ENCODE data around the gene TREX2.

Gene TREX2

GRCh38 chrX:153487590-153488071 lies 41.8 kb upstream of the TREX2 start:
- no peaks in the 10 kb centered on the region for H3K79me1 ChIP-seq (ENCODE audit: low read length)
- H3K4me1 ChIP-seq (ENCODE audit: control insufficient read depth, low read depth, low read length) = no peaks in the 10 kb centered on the region
- no peak overlapping the region for H4K8ac ChIP-seq (ENCODE audit: low read depth, low read length)
- no peak overlapping the region for H3K23ac ChIP-seq (ENCODE audit: low read length)
- no peak overlapping the region for H2BK120ac ChIP-seq (ENCODE audit: low read depth, low read length)
- no peak overlapping the region for H2BK5ac ChIP-seq (ENCODE audit: low read length)
- no peak overlapping the region for H3K4ac ChIP-seq (ENCODE audit: low read depth, low read length)
- no peak overlapping the region for H3K9ac ChIP-seq (ENCODE audit: low read length)
- H3K27ac ChIP-seq (ENCODE audit: low read depth, low read length) = no peak overlapping the region
- H3K18ac ChIP-seq (ENCODE audit: low read length) = no peak overlapping the region
- H3K56ac ChIP-seq (ENCODE audit: low read length) = no peak overlapping the region
- H3K4me3 ChIP-seq (ENCODE audit: low read length) = no peak overlapping the region
- no peak overlapping the region for H4K5ac ChIP-seq (ENCODE audit: low read length)
- no peak overlapping the region for H2AK5ac ChIP-seq (ENCODE audit: low read length)
- H3K79me2 ChIP-seq (ENCODE audit: control insufficient read depth, insufficient read depth, low read length) = no peaks in the 10 kb centered on the region
- no peak for DNase-seq
- H3K36me3 ChIP-seq (ENCODE audit: control insufficient read depth, insufficient read depth, low read length) = no peaks in the 10 kb centered on the region
- H3K4me2 ChIP-seq (ENCODE audit: low read length) = no peak overlapping the region
- WGBS (ENCODE audit: extremely low coverage, insufficient coverage, low lambda C conversion rate) = no CpG with 5 or more reads among the region's 11 CpGs
- no peaks in the 10 kb centered on the region for H3K27me3 ChIP-seq (ENCODE audit: insufficient read depth, low read length, poor library complexity)
- no peak overlapping the region for H2BK15ac ChIP-seq (replicated peaks; ENCODE audit: low read depth)

DNA sequence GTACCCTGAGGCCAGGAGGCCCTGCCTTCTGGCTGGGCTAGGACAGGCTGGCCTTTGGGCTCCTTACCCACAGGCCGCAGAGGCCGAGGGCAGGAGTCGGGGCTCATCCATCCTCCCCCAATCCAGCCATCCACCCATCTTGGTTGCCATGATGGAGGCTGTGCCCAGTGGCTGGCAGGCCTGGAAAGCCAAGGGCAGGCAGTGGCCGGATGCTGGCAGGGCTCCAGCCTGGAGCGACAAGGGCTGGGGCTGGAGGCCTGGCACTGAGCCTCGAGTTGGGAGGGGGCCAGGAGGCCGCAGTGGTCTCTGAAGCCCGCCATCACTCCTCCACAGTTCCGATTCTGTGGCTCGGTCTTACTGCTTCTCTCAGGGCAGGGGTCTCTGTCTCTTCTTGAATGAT lies 40.3 kb upstream of the TREX2 start:
- DNase-seq = no peak
- Histone ChIP-seq H3K27me3 (ENCODE audit: insufficient read depth, low read length, poor library complexity) (no peaks in the 10 kb centered on the region), H3K56ac (ENCODE audit: low read length) (no peak overlapping the region), H3K27ac (ENCODE audit: low read depth, low read length) (no peak overlapping the region), H3K36me3 (ENCODE audit: control insufficient read depth, insufficient read depth, low read length) (no peaks in the 10 kb centered on the region), H2BK120ac (ENCODE audit: low read depth, low read length) (no peak overlapping the region), H4K8ac (ENCODE audit: low read depth, low read length) (no peak overlapping the region), H3K4ac (ENCODE audit: low read depth, low read length) (no peak overlapping the region), H3K18ac (ENCODE audit: low read length) (no peak overlapping the region), H4K5ac (ENCODE audit: low read length) (no peak overlapping the region), H2AK5ac (ENCODE audit: low read length) (no peak overlapping the region), H3K4me1 (ENCODE audit: control insufficient read depth, low read depth, low read length) (no peaks in the 10 kb centered on the region), H3K4me2 (ENCODE audit: low read length) (no peak overlapping the region), H3K23ac (ENCODE audit: low read length) (no peak overlapping the region), H3K4me3 (ENCODE audit: low read length) (no peak overlapping the region), H3K79me2 (ENCODE audit: control insufficient read depth, insufficient read depth, low read length) (no peaks in the 10 kb centered on the region), H3K79me1 (ENCODE audit: low read length) (no peaks in the 10 kb centered on the region), H3K9ac (ENCODE audit: low read length) (no peak overlapping the region), H2BK5ac (ENCODE audit: low read length) (no peak overlapping the region), H2BK15ac (replicated peaks; ENCODE audit: low read depth) (no peak overlapping the region)
- no CpG with 5 or more reads among the region's 10 CpGs for WGBS (ENCODE audit: extremely low coverage, insufficient coverage, low lambda C conversion rate)

DNA sequence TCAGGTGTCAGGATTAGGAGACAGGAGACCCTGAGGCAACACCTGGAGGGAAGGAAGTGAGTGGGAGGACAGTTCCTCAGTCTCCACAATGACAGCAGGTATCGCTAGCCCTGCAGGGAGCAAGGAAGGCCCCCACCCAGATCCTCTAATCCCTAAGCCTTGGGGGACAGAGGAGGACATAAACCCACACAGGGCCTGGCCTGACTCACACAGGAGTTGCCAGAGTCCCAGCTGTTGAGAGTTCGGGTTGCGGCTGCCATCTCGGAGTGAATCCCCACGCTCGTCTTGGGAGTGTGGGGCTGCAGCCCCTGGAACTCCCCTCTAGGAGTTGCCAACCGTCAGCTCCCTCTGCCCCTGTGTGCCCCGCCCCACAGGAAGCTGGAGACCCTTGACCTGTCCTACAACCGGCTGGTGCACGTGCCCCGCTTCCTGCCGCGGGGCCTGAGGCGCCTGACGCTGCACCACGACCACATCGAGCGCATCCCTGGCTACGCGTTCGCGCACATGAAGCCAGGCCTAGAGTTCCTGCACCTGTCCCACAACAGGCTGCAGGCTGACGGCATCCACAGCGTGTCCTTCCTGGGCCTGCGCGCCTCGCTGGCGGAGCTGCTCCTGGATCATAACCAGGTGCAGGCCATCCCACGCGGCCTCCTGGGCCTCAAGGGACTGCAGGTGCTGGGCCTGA lies 39.7 kb upstream of the TREX2 start:
- Histone ChIP-seq H4K8ac (ENCODE audit: low read depth, low read length) (no peak overlapping the region), H3K36me3 (ENCODE audit: control insufficient read depth, insufficient read depth, low read length) (no peaks in the 10 kb centered on the region), H3K4ac (ENCODE audit: low read depth, low read length) (no peak overlapping the region), H2BK5ac (ENCODE audit: low read length) (no peak overlapping the region), H3K79me2 (ENCODE audit: control insufficient read depth, insufficient read depth, low read length) (no peaks in the 10 kb centered on the region), H4K5ac (ENCODE audit: low read length) (no peak overlapping the region), H3K79me1 (ENCODE audit: low read length) (no peaks in the 10 kb centered on the region), H3K23ac (ENCODE audit: low read length) (no peak overlapping the region), H3K27me3 (ENCODE audit: insufficient read depth, low read length, poor library complexity) (no peaks in the 10 kb centered on the region), H3K4me2 (ENCODE audit: low read length) (no peak overlapping the region), H3K9ac (ENCODE audit: low read length) (no peak overlapping the region), H2AK5ac (ENCODE audit: low read length) (no peak overlapping the region), H2BK15ac (replicated peaks; ENCODE audit: low read depth) (no peak overlapping the region), H3K18ac (ENCODE audit: low read length) (no peak overlapping the region), H3K56ac (ENCODE audit: low read length) (no peak overlapping the region), H3K27ac (ENCODE audit: low read depth, low read length) (no peak overlapping the region), H3K4me3 (ENCODE audit: low read length) (no peak overlapping the region), H3K4me1 (ENCODE audit: control insufficient read depth, low read depth, low read length) (no peaks in the 10 kb centered on the region), H2BK120ac (ENCODE audit: low read depth, low read length) (no peak overlapping the region)
- WGBS (ENCODE audit: extremely low coverage, insufficient coverage, low lambda C conversion rate) = no CpG with 5 or more reads among the region's 30 CpGs
- no peak for DNase-seq

DNA sequence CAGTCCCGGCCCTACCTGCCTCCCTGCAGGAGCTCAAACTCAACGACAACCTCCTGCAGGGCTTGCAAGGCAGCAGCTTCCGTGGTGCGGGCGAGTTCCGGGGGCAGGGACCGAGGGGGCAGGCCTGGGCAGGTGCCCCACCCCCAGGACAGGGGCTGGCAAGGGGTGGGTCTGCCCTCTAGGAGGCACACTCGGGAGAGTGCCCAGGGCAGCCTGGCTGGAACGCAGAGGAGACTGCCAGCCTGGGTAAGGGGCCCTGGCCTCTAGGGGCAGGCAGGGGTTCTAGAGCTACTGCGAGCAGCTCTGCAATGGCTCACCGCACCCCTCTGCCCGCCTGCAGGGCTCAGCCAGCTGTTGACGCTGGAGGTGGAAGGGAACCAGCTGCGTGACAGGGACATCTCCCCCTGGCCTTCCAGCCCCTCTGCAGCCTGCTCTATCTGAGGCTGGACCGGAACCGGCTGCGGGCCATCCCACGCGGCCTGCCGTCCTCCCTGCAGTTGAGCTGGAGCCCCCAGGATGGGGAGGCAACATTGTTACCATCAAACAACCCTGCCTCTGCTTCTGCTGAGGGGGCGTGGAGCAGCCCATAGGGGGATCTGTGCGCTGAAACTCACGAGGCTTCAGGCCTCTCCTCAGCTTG lies 36.6 kb upstream of the TREX2 start:
- H3K79me1 ChIP-seq (ENCODE audit: low read length) = no peaks in the 10 kb centered on the region
- H4K8ac ChIP-seq (ENCODE audit: low read depth, low read length) = no peak overlapping the region
- H3K79me2 ChIP-seq (ENCODE audit: control insufficient read depth, insufficient read depth, low read length) = no peaks in the 10 kb centered on the region
- no peak overlapping the region for H3K23ac ChIP-seq (ENCODE audit: low read length)
- no peaks in the 10 kb centered on the region for H3K27me3 ChIP-seq (ENCODE audit: insufficient read depth, low read length, poor library complexity)
- H3K4me1 ChIP-seq (ENCODE audit: control insufficient read depth, low read depth, low read length) = no peaks in the 10 kb centered on the region
- no peak overlapping the region for H3K18ac ChIP-seq (ENCODE audit: low read length)
- H3K36me3 ChIP-seq (ENCODE audit: control insufficient read depth, insufficient read depth, low read length) = no peaks in the 10 kb centered on the region
- DNase-seq = no peak
- H3K4me3 ChIP-seq (ENCODE audit: low read length) = no peak overlapping the region
- no peak overlapping the region for H3K4ac ChIP-seq (ENCODE audit: low read depth, low read length)
- no peak overlapping the region for H3K56ac ChIP-seq (ENCODE audit: low read length)
- H3K27ac ChIP-seq (ENCODE audit: low read depth, low read length) = no peak overlapping the region
- no peak overlapping the region for H3K9ac ChIP-seq (ENCODE audit: low read length)
- no peak overlapping the region for H4K5ac ChIP-seq (ENCODE audit: low read length)
- no peak overlapping the region for H2BK120ac ChIP-seq (ENCODE audit: low read depth, low read length)
- H2AK5ac ChIP-seq (ENCODE audit: low read length) = no peak overlapping the region
- WGBS (ENCODE audit: extremely low coverage, insufficient coverage, low lambda C conversion rate) = no CpG with 5 or more reads among the region's 23 CpGs
- H3K4me2 ChIP-seq (ENCODE audit: low read length) = no peak overlapping the region
- H2BK15ac ChIP-seq (replicated peaks; ENCODE audit: low read depth) = no peak overlapping the region
- no peak overlapping the region for H2BK5ac ChIP-seq (ENCODE audit: low read length)

GRCh38 chrX:153481043-153481442 lies 35.2 kb upstream of the TREX2 start:
- Histone ChIP-seq H4K5ac (ENCODE audit: low read length) (no peak overlapping the region), H3K79me2 (ENCODE audit: control insufficient read depth, insufficient read depth, low read length) (no peaks in the 10 kb centered on the region), H3K27ac (ENCODE audit: low read depth, low read length) (no peak overlapping the region), H3K79me1 (ENCODE audit: low read length) (no peaks in the 10 kb centered on the region), H3K36me3 (ENCODE audit: control insufficient read depth, insufficient read depth, low read length) (no peaks in the 10 kb centered on the region), H2BK15ac (replicated peaks; ENCODE audit: low read depth) (no peak overlapping the region), H2BK5ac (ENCODE audit: low read length) (no peak overlapping the region), H2BK120ac (ENCODE audit: low read depth, low read length) (no peak overlapping the region), H3K56ac (ENCODE audit: low read length) (no peak overlapping the region), H3K4me2 (ENCODE audit: low read length) (no peak overlapping the region), H3K27me3 (ENCODE audit: insufficient read depth, low read length, poor library complexity) (no peaks in the 10 kb centered on the region), H3K18ac (ENCODE audit: low read length) (no peak overlapping the region), H3K4me3 (ENCODE audit: low read length) (no peak overlapping the region), H3K4ac (ENCODE audit: low read depth, low read length) (no peak overlapping the region), H2AK5ac (ENCODE audit: low read length) (no peak overlapping the region), H3K4me1 (ENCODE audit: control insufficient read depth, low read depth, low read length) (peaks cover 2% of the 10 kb centered on the region), H4K8ac (ENCODE audit: low read depth, low read length) (no peak overlapping the region), H3K9ac (ENCODE audit: low read length) (no peak overlapping the region), H3K23ac (ENCODE audit: low read length) (no peak overlapping the region)
- no CpG with 5 or more reads among the region's 13 CpGs for WGBS (ENCODE audit: extremely low coverage, insufficient coverage, low lambda C conversion rate)
- no peak for DNase-seq

Measured in mesendoderm (in vitro differentiated cells).